SK-N-SH (cell line): ENCODE data around the gene USP8.
"Not testable (repeated sequence)": the region's sequence is repeated elsewhere in the genome, so short reads cannot be mapped to it uniquely, and the experiment has no call there.

Experiments
- CTCF ChIP-seq: fragments of 200-600 bp; sonication (generic); IDR thresholded peaks from 2 replicates; pipeline ENCODE4 v1.6.1; 2017; ENCODE audit warnings: antibody characterized with exemption, mild to moderate bottlenecking, moderate library complexity
- ELF1 ChIP-seq: IDR thresholded peaks from 2 replicates; pipeline ENCODE4 v1.4.0; 2012
- EZH2phosphoT487 ChIP-seq: fragments of 200-600 bp; sonication (generic); IDR thresholded peaks from 2 replicates; pipeline ENCODE4 v1.6.1; 2017; ENCODE audit warnings: low read depth, mixed run types, mild to moderate bottlenecking, antibody characterized with exemption, moderate library complexity, borderline replicate concordance
- REST ChIP-seq: IDR thresholded peaks from 2 replicates; pipeline ENCODE4 v1.6.1; 2012; ENCODE audit warnings: mild to moderate bottlenecking, low read depth, low read length, moderate library complexity

- not testable (repeated sequence) for TF ChIP-seq REST, EZH2phosphoT487, ELF1, CTCF
Observed at GRCh38 chr15:50391561-50391960, 32.6 kb upstream of the USP8 start.
